ENCODE data around the gene BGN. TPM values are rescaled to one million over a fixed set of nuclear protein-coding genes. Genes with fewer than 3 reads are reported as not detected.
A peak's percentile ranks its signal among the peaks of the same experiment; 100 is the strongest.

BGN gene
- total RNA-seq, 1 experiment from 2014 or later, result 2.9 TPM

DNA sequence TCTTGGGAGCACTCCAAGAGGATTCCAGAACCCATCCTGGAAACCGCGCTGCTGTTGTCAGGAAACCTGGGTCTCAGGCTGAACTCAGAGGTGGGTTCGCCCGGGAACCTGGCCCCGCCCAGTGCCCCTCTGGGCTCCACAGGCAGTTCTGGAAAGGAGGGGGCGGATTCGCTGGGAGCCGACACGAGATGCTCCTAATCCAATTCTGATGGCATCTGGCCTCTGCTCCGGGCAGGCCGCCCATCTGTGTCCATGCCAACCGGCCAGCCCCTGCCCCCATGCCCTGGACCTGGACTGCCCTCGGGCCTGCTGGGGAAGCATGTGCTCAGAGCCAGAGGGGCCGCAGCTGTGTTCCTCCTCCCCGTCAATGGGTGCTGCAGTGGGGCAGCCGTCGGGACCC, 43.6 kb downstream of the BGN start:
- Histone ChIP-seq H3K27ac (ENCODE audit: low read length) (no peak overlapping the region), H3K9me3 (ENCODE audit: control insufficient read depth, insufficient read depth, low read depth, low read length) (no peaks in the 10 kb centered on the region), H3K4me3 (ENCODE audit: low read depth in 2 of 2, low read length in 2 of 2) (no peak overlapping the region), H3K36me3 (ENCODE audit: control insufficient read depth, insufficient read depth, low read length) (no peaks in the 10 kb centered on the region), H3K4me1 (ENCODE audit: control insufficient read depth, insufficient read depth, low read length) (no peaks in the 10 kb centered on the region; the same call in 1 of the 2 replicates), H3K27me3 (ENCODE audit: control insufficient read depth, insufficient read depth, low read length) (no peaks in the 10 kb centered on the region)
- ChIA-PET POLR2A (no interaction called here), CTCF (interaction anchor here (0.9 to 1.3 kb wide), 2 partner anchors 26 to 124 kb away, joined by 4 to 6 read pairs; no protein-coding TSS in a partner anchor)
- in situ Hi-C loops (cut with HindIII; ENCODE audit: low pct_unique_long_range_greater_than_20kb, low sequenced_read_pairs), result no loop called here
- DNase-seq (ENCODE audit: low read depth, low spot score), result no peak
- no peak for ATAC-seq
- intact Hi-C loops (cut with micrococcal nuclease; ENCODE audit: unreplicated experiment), result loop anchor here (5.0 kb wide), 1 partner anchor 109 kb away; the partner anchor contains the start of gene DUSP9
- TF ChIP-seq SIN3A (IDR thresholded peaks at IDR 0.05; ENCODE audit: borderline replicate concordance, insufficient read depth, low read depth, low read length) (no peak), TCF7L2 (IDR thresholded peaks at IDR 0.05; ENCODE audit: low read depth, low read length) (no peak)
- TF ChIP-seq, protein P1, sequence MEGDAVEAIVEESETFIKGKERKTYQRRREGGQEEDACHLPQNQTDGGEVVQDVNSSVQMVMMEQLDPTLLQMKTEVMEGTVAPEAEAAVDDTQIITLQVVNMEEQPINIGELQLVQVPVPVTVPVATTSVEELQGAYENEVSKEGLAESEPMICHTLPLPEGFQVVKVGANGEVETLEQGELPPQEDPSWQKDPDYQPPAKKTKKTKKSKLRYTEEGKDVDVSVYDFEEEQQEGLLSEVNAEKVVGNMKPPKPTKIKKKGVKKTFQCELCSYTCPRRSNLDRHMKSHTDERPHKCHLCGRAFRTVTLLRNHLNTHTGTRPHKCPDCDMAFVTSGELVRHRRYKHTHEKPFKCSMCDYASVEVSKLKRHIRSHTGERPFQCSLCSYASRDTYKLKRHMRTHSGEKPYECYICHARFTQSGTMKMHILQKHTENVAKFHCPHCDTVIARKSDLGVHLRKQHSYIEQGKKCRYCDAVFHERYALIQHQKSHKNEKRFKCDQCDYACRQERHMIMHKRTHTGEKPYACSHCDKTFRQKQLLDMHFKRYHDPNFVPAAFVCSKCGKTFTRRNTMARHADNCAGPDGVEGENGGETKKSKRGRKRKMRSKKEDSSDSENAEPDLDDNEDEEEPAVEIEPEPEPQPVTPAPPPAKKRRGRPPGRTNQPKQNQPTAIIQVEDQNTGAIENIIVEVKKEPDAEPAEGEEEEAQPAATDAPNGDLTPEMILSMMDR (IDR thresholded peaks at IDR 0.05), result no peak
- TF ChIP-seq, protein P2, sequence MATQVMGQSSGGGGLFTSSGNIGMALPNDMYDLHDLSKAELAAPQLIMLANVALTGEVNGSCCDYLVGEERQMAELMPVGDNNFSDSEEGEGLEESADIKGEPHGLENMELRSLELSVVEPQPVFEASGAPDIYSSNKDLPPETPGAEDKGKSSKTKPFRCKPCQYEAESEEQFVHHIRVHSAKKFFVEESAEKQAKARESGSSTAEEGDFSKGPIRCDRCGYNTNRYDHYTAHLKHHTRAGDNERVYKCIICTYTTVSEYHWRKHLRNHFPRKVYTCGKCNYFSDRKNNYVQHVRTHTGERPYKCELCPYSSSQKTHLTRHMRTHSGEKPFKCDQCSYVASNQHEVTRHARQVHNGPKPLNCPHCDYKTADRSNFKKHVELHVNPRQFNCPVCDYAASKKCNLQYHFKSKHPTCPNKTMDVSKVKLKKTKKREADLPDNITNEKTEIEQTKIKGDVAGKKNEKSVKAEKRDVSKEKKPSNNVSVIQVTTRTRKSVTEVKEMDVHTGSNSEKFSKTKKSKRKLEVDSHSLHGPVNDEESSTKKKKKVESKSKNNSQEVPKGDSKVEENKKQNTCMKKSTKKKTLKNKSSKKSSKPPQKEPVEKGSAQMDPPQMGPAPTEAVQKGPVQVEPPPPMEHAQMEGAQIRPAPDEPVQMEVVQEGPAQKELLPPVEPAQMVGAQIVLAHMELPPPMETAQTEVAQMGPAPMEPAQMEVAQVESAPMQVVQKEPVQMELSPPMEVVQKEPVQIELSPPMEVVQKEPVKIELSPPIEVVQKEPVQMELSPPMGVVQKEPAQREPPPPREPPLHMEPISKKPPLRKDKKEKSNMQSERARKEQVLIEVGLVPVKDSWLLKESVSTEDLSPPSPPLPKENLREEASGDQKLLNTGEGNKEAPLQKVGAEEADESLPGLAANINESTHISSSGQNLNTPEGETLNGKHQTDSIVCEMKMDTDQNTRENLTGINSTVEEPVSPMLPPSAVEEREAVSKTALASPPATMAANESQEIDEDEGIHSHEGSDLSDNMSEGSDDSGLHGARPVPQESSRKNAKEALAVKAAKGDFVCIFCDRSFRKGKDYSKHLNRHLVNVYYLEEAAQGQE (IDR thresholded peaks at IDR 0.05; ENCODE audit: insufficient read depth in 1 of 2, low read depth in 2 of 2, low read length in 1 of 2), result no peak
- BruUV-seq (replicated peaks), result no TSS peak

DNA sequence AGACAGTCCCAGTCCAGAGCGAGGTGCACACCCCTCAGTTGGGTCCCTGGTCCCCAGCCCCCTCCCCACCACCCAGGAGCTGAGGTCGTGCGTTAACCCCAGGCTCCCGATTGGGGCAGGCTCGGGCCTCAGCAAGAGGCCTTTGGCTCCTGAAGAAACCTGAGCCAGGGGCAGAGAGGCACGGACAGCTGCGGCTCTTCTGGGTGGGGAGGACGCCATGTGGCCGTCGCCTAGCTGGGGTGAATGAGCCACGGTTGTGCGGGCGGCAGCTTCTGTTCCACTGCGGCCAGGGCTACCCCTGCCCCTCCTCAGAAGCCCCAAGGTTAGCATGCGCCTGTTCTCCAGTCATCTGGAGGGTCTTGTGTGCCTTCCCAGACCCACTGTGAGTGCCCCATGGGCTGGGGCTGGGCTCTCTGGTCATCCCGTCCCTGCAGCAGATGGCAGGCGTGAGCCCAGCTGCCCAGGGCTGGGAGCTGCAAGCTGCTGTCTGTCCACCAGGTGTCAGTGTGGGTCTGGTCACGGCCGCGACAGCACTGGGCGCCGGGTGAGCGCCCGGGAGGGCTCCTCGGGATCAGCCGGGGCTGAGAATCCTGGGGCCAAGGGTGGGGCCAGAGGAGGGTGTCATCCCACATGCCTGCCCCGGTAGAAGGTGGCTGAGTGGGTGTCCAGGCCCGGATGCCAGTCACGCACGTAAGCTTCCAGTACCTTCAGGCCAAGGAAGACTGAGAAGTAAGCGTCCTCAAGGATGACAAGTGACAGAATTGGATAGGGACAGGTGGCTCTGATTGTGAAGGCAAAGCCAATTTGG, 44.6 kb downstream of the BGN start:
- CTCF ChIA-PET, result interaction anchor here (0.6 to 1.4 kb wide), 13 partner anchors 8 to 507 kb away, joined by 3 to 21 read pairs (median 3); no protein-coding TSS in a partner anchor
- Histone ChIP-seq H3K36me3 (ENCODE audit: control insufficient read depth, insufficient read depth, low read length) (no peaks in the 10 kb centered on the region), H3K27me3 (ENCODE audit: control insufficient read depth, insufficient read depth, low read length) (no peaks in the 10 kb centered on the region), H3K4me1 (ENCODE audit: control insufficient read depth, insufficient read depth, low read length) (no peaks in the 10 kb centered on the region; the same call in 1 of the 2 replicates), H3K4me3 (ENCODE audit: low read depth in 2 of 2, low read length in 2 of 2) (no peak overlapping the region), H3K9me3 (ENCODE audit: control insufficient read depth, insufficient read depth, low read depth, low read length) (no peaks in the 10 kb centered on the region), H3K27ac (ENCODE audit: low read length) (no peak overlapping the region)
- ATAC-seq (peak; percentile 94), DNase-seq (ENCODE audit: low read depth, low spot score) (peak; percentile 28)
- BruUV-seq (replicated peaks), result no TSS peak
- in situ Hi-C loops (cut with HindIII; ENCODE audit: low pct_unique_long_range_greater_than_20kb, low sequenced_read_pairs), result no loop called here
- intact Hi-C loops (cut with micrococcal nuclease; ENCODE audit: unreplicated experiment), result loop anchor here (5.0 kb wide), 1 partner anchor 108 kb away; the partner anchor contains the start of gene DUSP9
- TF ChIP-seq, protein P1 (IDR thresholded peaks at IDR 0.05), result no peak
- TF ChIP-seq, protein P2 (IDR thresholded peaks at IDR 0.05; ENCODE audit: insufficient read depth in 1 of 2, low read depth in 2 of 2, low read length in 1 of 2), result 0 out of 4 replicates have a peak, but pooled peaks of 1 of the 2 experiments have one; percentile 30
- POLR2A ChIA-PET, result no interaction called here

Measured in Panc1 (cell line).